K562 (cell line): ENCODE measurements around the gene MAST4. TPM values are rescaled to one million over a fixed set of nuclear protein-coding genes. Genes with fewer than 3 reads are reported as not detected.
A peak's percentile ranks its signal among the peaks of the same experiment; 100 is the strongest.

Experiments
- CEBPG ChIP-seq, 3 experiments: fragments of 200-800 bp in 1 of 3; sonication (Bioruptor generic) in 1 of 3; sonication (generic) in 1 of 3; formaldehyde crosslinking in 1 of 3; IDR thresholded peaks in 2 of 3; conservative IDR thresholded peaks in 1 of 3; 2 replicates each; pipeline versions ENCODE4 v1.6.1 to v1.8.0; 2016 to 2022; ENCODE audit warnings: missing compliant biosample characterization in 2 of 3, missing genetic modification characterization in 2 of 3, mild to moderate bottlenecking in 1 of 3, missing genetic modification reagents in 1 of 3
- CTBP1 ChIP-seq: fragments of 450-650 bp; IDR thresholded peaks from 2 replicates; pipeline ENCODE4 v1.6.1; 2016; ENCODE audit warnings: borderline replicate concordance
- DACH1 ChIP-seq: fragments of 450-650 bp; IDR thresholded peaks from 2 replicates; pipeline ENCODE4 v1.6.1; 2018; ENCODE audit not compliant: partially characterized antibody
- ESRRB ChIP-seq: fragments of 250-450 bp; sonication (Bioruptor Pico); IDR thresholded peaks from 2 replicates; pipeline ENCODE4 v1.5.0; 2020; ENCODE audit warnings: mild to moderate bottlenecking, moderate library complexity, borderline replicate concordance
- FOSL1 ChIP-seq: fragments of 200-800 bp; sonication (Bioruptor generic); conservative IDR thresholded peaks from 2 replicates; pipeline ENCODE4 v1.6.1; 2016; ENCODE audit warnings: missing genetic modification characterization, missing compliant biosample characterization
- HDAC2 ChIP-seq: fragments of 450-650 bp; IDR thresholded peaks from 2 replicates; pipeline ENCODE4 v1.6.1; 2016; ENCODE audit warnings: mild to moderate bottlenecking
- LEF1 ChIP-seq: fragments of 450-650 bp; IDR thresholded peaks from 2 replicates; pipeline ENCODE4 v1.6.1; 2016; ENCODE audit warnings: mild to moderate bottlenecking
- MEF2D ChIP-seq: conservative IDR thresholded peaks from 2 replicates; pipeline ENCODE4 v1.6.1; 2016; ENCODE audit warnings: low read depth, missing genetic modification characterization, missing compliant biosample characterization
- MTA1 ChIP-seq: fragments of 450-650 bp; IDR thresholded peaks from 2 replicates; pipeline ENCODE4 v1.6.1; 2017; ENCODE audit warnings: borderline replicate concordance
- NFE2 ChIP-seq: IDR thresholded peaks from 2 replicates; pipeline ENCODE4 v1.6.1; 2014; ENCODE audit warnings: antibody characterized with exemption, low read depth
- PML ChIP-seq: IDR thresholded peaks from 2 replicates; pipeline ENCODE4 v1.6.1; 2012; ENCODE audit warnings: low read length, inconsistent platforms
- POLR2AphosphoS5 ChIP-seq: IDR thresholded peaks from 2 replicates; pipeline ENCODE4 v1.6.1; 2011; ENCODE audit warnings: mild to moderate bottlenecking, low read depth, low read length, moderate library complexity; ENCODE audit not compliant: control insufficient read depth, insufficient read depth
- RB1 ChIP-seq: fragments of 450-650 bp; IDR thresholded peaks from 2 replicates; pipeline ENCODE4 v1.6.1; 2017; ENCODE audit warnings: low read depth, mild to moderate bottlenecking
- SIRT6 ChIP-seq: IDR thresholded peaks from one replicate; pipeline ENCODE4 v1.6.1; 2012; ENCODE audit warnings: low read depth, mild to moderate bottlenecking, control low read depth, inconsistent platforms, low read length, moderate library complexity
- SMAD4 ChIP-seq: fragments of 250-450 bp; sonication (Bioruptor Pico); conservative IDR thresholded peaks from 2 replicates; pipeline ENCODE4 v1.8.0; 2021; ENCODE audit warnings: inconsistent platforms, mild to moderate bottlenecking, moderate library complexity
- TBL1XR1 ChIP-seq, 2 experiments: IDR thresholded peaks; 2 replicates each; pipeline ENCODE4 v1.6.1; 2012; ENCODE audit warnings: improper control_type of control experiment in 2 of 2, low read length in 2 of 2, mild to moderate bottlenecking in 1 of 2
- TRIM24 ChIP-seq, 2 experiments: fragments of 450-650 bp; IDR thresholded peaks; 2 replicates each; pipeline ENCODE4 v1.6.1; 2016
- ZFP1 ChIP-seq: fragments of 450-650 bp; formaldehyde crosslinking; IDR thresholded peaks from 2 replicates; pipeline ENCODE4 v1.4.0; 2020; ENCODE audit warnings: mild to moderate bottlenecking, mixed read lengths
- ZKSCAN3 ChIP-seq: fragments of 250-450 bp; sonication (Bioruptor Pico); IDR thresholded peaks from 2 replicates; pipeline ENCODE4 v1.4.0; 2020
- ZNF282 ChIP-seq: sonication (generic); formaldehyde crosslinking; IDR thresholded peaks from 2 replicates; pipeline ENCODE4 v1.8.1; 2023; ENCODE audit warnings: missing genetic modification reagents
- polyA plus RNA-seq, 8 experiments: library from polyadenylated mRNA; depleted of rRNA in 4 of 8; stranded (reverse) in 5 of 8; unstranded in 3 of 8; fragments of >200 nt; fragmentation: Nextera tagmentation in 2 of 8; fragmentation: Illumina TruSeq in 1 of 8; extraction: Ambion mirVana in 2 of 8; extraction: Trizol in 1 of 8; gene quantifications; 2 replicates each; pipeline versions ENCODE4 v1.2.1 to v1.2.3, GENCODE V29; 2011 to 2014; ENCODE audit warnings: inconsistent platforms in 1 of 8, missing spikeins in 1 of 8
- total RNA-seq, 7 experiments: library from RNA; depleted of rRNA in 6 of 7; stranded (reverse); fragments of >200 nt in 6 of 7; fragmentation: Illumina TruSeq in 2 of 7; extraction: Trizol in 2 of 7; gene quantifications; 2 replicates each; pipeline versions ENCODE4 v1.2.1 to v1.2.3, GENCODE V29; 2011 to 2021; ENCODE audit warnings: low replicate concordance in 1 of 7
- TF ChIP-seq, protein P1 (sequence below), 2 experiments: fragments of 450-650 bp; IDR thresholded peaks; 2 replicates each; pipeline ENCODE4 v1.6.1; 2016
- TF ChIP-seq, protein P2 (sequence below): fragments of 250-450 bp; sonication (Bioruptor Pico); IDR thresholded peaks from 2 replicates; pipeline ENCODE4 v1.4.0; 2020; ENCODE audit warnings: borderline replicate concordance
- TF ChIP-seq, protein P3 (sequence below): fragments of 200-800 bp; sonication (Bioruptor generic); IDR thresholded peaks from 2 replicates; pipeline ENCODE4 v1.6.1; 2017; ENCODE audit warnings: missing genetic modification characterization, missing compliant biosample characterization
- TF ChIP-seq, protein P4 (sequence below): fragments of 250-450 bp; sonication (Bioruptor Pico); IDR thresholded peaks from 2 replicates; pipeline ENCODE4 v1.5.0; 2021; ENCODE audit warnings: mild to moderate bottlenecking, borderline replicate concordance

MAST4 gene
- total and polyA plus RNA-seq, 9 of the 15 experiments (the other 6 are each of a cell fraction or from before 2014, with no cell fraction given) = 0.88 to 10.1 (median 5.2) TPM

DNA sequence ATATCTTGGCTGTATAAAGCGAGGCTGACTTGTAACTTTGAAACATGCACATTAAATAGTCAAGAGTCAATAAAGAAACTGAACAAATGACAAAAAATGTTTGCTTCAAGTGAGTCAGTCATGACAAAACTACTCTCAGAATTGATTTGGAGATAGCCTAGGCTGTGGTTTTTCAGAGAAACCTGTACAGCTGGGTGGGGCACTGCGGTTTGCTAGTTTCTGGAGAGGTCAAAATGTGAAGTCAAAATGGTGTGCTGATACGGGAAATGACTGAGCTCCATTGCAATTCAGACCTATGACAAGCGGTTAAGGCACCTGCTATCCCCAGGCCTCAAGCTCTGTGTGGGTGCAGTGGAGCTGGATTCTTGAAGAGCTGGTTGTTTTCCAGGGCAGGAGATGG is 610.7 kb downstream of the MAST4 start (continued):
- TF ChIP-seq ESRRB (no peak), ZNF282 (CRISPR knock-in tag) (no peak), TBL1XR1 (IDR thresholded peaks at IDR 0.05; ENCODE audit: low read length in 2 of 2) (peak in 1 of 2 experiments; percentile 72; a peak in 1 of 4 replicates), LEF1 (no peak), TRIM24 (IDR thresholded peaks at IDR 0.05) (peak in 1 of 2 experiments; percentile 42; a peak in 2 of 4 replicates), SMAD4 (CRISPR knock-in tag) (peak; percentile 58; the same call in 1 of the 2 replicates), CEBPG (CRISPR knock-in tag; IDR thresholded peaks at IDR 0.05) (no peak), CEBPG (tag; conservative IDR thresholded peaks at IDR 0.05 in 1 of 2, IDR thresholded peaks at IDR 0.05 in 1 of 2) (no peak), NFE2 (peak; percentile 47; the same call in 1 of the 2 replicates), MEF2D (tag) (0 out of 2 replicates have a peak, but pooled peaks have one; percentile 43), PML (peak; percentile 49; the same call in 1 of the 2 replicates), ZFP1 (no peak), FOSL1 (tag) (peak; percentile 97), DACH1 (no peak), RB1 (no peak), POLR2AphosphoS5 (peak; percentile 53; the same call in 1 of the 2 replicates), ZKSCAN3 (CRISPR knock-in tag) (no peak), CTBP1 (peak; percentile 89), MTA1 (no peak), HDAC2 (peak; percentile 96), SIRT6 (no peak)
- TF ChIP-seq, protein P1, sequence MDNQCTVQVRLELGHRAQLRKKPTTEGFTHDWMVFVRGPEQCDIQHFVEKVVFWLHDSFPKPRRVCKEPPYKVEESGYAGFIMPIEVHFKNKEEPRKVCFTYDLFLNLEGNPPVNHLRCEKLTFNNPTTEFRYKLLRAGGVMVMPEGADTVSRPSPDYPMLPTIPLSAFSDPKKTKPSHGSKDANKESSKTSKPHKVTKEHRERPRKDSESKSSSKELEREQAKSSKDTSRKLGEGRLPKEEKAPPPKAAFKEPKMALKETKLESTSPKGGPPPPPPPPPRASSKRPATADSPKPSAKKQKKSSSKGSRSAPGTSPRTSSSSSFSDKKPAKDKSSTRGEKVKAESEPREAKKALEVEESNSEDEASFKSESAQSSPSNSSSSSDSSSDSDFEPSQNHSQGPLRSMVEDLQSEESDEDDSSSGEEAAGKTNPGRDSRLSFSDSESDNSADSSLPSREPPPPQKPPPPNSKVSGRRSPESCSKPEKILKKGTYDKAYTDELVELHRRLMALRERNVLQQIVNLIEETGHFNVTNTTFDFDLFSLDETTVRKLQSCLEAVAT (IDR thresholded peaks at IDR 0.05) = peak in 1 of 2 experiments; percentile 98; a peak in 2 of 4 replicates
- TF ChIP-seq, protein P2, sequence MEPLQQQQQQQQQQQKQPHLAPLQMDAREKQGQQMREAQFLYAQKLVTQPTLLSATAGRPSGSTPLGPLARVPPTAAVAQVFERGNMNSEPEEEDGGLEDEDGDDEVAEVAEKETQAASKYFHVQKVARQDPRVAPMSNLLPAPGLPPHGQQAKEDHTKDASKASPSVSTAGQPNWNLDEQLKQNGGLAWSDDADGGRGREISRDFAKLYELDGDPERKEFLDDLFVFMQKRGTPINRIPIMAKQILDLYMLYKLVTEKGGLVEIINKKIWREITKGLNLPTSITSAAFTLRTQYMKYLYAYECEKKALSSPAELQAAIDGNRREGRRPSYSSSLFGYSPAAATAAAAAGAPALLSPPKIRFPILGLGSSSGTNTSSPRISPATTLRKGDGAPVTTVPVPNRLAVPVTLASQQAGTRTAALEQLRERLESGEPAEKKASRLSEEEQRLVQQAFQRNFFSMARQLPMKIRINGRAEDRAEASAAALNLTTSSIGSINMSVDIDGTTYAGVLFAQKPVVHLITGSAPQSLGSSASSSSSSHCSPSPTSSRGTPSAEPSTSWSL = no peak
- TF ChIP-seq, protein P3, sequence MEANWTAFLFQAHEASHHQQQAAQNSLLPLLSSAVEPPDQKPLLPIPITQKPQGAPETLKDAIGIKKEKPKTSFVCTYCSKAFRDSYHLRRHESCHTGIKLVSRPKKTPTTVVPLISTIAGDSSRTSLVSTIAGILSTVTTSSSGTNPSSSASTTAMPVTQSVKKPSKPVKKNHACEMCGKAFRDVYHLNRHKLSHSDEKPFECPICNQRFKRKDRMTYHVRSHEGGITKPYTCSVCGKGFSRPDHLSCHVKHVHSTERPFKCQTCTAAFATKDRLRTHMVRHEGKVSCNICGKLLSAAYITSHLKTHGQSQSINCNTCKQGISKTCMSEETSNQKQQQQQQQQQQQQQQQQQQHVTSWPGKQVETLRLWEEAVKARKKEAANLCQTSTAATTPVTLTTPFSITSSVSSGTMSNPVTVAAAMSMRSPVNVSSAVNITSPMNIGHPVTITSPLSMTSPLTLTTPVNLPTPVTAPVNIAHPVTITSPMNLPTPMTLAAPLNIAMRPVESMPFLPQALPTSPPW (CRISPR knock-in tag) = peak; percentile 71
- TF ChIP-seq, protein P4, sequence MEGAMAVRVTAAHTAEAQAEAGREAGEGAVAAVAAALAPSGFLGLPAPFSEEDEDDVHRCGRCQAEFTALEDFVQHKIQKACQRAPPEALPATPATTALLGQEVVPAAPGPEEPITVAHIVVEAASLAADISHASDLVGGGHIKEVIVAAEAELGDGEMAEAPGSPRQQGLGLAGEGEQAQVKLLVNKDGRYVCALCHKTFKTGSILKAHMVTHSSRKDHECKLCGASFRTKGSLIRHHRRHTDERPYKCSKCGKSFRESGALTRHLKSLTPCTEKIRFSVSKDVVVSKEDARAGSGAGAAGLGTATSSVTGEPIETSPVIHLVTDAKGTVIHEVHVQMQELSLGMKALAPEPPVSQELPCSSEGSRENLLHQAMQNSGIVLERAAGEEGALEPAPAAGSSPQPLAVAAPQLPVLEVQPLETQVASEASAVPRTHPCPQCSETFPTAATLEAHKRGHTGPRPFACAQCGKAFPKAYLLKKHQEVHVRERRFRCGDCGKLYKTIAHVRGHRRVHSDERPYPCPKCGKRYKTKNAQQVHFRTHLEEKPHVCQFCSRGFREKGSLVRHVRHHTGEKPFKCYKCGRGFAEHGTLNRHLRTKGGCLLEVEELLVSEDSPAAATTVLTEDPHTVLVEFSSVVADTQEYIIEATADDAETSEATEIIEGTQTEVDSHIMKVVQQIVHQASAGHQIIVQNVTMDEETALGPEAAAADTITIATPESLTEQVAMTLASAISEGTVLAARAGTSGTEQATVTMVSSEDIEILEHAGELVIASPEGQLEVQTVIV (CRISPR knock-in tag) = no peak
